KG1 (cell line): Measurements from ENCODE around the gene CARHSP1.
A peak's percentile ranks its signal among the peaks of the same experiment; 100 is the strongest.
"Not testable (repeated sequence)": the region's sequence is repeated elsewhere in the genome, so short reads cannot be mapped to it uniquely, and the experiment has no call there.

Source experiments
- DNase-seq: peaks from one replicate; lab custom pipeline; 2025; lab: John Stamatoyannopoulos, UW

Gene CARHSP1

GRCh38 chr16:8868416-8869211 lies at the start of gene CARHSP1:
Gene CARHSP1, minus strand, starts transcription at chr16:8869006. Its CDS starts 9,678 bp downstream, at chr16:8859328.
- peak; percentile 88 for DNase-seq

GRCh38 chr16:8917336-8917735 lies 48.5 kb upstream of the CARHSP1 start:
- DNase-seq: not testable (repeated sequence)

- DNase-seq: no peak
Observed at GRCh38 chr16:8916541-8917225, 47.9 kb upstream of the CARHSP1 start.

DNA sequence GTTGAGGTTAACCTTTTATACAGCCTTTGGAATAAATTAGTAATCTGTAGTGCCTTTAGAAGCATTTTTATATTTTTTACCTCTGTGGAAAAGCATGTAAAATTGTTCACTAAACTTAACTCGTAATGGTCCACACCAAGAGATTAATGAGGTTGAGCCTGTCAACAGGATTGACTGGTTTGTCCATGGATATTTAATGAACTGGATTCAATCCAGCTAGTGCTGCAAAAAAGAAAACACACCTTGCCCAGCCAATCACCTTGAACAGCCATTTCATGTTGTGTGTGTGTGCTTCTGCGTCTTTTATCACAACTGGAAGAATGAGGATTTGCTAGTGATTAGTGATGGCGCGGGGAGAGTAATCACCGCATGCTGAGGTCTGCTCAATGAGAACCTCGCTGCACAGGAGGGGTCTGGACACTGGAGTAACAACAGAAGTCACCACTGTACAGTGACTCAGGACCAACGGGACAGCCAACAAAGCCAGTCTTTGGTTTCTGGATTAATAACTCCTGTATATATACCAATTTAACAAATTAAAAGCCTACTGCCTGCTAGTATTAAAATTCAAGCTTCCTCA lies 47.0 kb upstream of the CARHSP1 start:
- DNase-seq: no peak

- no peak for DNase-seq
Observed at GRCh38 chr16:8914098-8914497, 45.3 kb upstream of the CARHSP1 start.

- no peak for DNase-seq
Observed at GRCh38 chr16:8912793-8913192, 44.0 kb upstream of the CARHSP1 start.

- DNase-seq: no peak
Observed at GRCh38 chr16:8910811-8911210, 42.0 kb upstream of the CARHSP1 start.

DNA sequence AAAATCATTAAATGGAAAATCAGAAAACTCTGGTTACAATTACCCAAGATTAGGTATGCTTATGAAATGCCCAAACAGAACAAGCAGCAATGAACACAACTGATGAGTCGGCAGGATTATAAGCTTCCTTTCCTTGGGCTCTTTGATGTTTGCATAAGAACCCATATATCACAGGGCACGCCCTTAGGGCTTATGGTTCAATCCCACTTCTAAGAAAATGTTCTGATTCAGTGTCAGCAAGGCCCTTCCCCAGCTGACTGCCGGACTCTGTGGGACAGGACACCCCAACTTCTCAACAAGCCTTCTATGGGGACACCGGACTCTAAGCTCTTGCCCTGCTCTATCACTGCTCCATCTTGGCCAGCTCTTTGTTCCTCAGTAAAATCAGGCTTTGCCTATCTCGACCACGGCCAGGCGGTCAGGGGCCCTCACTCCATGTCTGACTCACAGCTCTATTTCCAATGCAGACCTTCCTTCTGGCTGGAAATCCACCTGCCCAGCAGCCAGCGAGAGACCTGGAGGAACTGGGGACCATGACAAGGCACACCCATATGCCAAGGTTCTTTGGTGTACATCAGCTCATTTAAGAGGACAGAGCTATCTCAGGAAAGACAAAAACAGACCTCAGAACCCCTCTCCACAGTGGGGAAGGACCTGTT lies 40.1 kb upstream of the CARHSP1 start:
- no peak for DNase-seq

DNA sequence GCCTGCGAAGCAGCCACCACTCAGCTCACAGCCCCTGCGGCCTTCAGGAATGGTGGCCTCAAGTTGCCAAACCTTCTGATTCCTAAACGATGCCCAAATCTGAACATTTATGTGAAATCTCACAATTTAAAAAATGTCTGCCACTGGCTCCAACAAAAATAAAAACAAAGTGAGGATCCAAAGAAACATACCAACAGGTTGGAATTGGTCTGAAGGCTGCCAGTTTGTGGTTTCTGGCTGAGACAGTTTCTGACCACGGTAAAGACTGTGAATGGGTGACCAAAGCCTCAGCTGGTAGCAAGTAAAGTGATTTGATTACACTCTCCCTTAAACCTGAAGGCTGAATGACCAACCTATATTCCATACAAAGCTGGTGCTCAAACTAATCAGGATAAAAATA lies 38.3 kb upstream of the CARHSP1 start:
- DNase-seq: no peak

- no peak for DNase-seq
Observed at GRCh38 chr16:8905795-8906591, 37.2 kb upstream of the CARHSP1 start.

GRCh38 chr16:8905168-8905762 lies 36.5 kb upstream of the CARHSP1 start:
- DNase-seq: no peak

GRCh38 chr16:8904018-8904430 lies 35.2 kb upstream of the CARHSP1 start:
- DNase-seq: no peak

DNA sequence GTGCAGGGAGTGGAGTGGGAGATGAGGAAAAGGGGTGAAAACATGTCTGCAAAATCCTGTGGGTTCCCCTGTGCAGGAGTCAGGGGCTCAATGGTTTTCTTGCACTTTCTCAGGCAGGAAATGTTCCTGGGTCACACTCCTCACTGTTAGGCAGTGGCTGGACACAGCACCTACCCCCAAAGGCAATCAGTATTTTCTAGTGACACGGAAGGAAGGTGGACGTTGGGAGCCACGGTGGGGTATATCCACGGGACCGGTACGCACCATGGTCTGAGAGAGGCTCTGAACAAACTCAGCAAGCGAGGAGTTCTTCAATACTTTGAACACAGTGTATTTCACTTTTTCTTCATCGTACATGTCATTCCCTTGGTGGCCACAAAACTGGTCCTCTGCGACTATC lies 34.2 kb upstream of the CARHSP1 start:
- no peak for DNase-seq

DNA sequence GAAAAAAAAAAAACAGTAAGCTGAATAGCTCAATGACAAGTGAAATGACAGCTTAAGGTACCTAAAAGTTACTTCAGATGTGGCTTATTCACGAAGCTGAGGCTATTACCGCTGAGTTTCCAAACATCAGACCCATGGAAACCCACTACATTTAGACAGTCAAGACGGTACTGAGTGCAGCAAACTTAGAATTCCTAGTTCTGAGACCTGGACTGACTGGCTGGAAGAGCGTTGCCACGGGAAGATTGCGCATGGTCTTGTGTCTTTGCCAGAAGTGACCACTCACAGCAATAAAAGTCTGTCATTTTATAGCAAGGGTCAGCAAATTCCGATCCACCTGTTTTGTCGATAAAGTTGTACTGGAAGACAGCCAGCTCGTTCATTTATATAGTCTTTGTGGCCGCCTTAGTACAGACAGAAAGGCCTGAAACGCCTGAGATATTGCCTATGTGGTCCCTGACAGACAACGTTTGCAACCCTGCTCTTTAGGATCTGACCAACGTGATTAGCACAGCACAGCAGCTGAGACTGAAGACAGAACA lies 32.6 kb upstream of the CARHSP1 start:
- no peak for DNase-seq

GRCh38 chr16:8900343-8900742 lies 31.5 kb upstream of the CARHSP1 start:
- DNase-seq: no peak

DNA sequence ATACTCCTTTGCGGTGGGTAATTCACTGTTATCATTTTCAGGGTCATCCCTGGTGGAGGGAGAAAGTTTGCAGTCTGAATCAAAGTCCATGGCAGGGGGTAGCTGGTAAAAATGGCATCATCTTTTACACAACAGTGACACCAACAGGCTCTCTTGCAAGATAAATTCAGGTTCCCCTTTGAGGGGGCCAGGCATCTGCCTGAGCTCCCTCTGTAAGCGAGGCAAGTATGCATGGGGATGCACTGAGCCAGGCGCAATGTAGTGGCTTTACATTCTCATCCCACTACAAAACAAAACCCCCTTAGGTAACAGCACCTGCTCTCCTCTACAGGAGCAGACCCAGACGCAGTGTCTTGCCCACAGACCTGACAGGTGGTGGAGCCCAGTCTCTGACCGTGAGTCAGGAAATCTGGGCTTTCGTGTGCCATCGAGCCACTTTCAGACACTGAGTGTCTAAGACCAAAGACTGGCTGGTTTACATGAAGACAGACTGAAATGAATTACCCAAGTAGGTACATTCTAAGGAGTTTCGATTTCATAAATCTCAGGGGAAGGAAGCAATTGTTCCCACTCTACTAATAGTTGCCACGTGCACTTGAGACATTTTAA lies 31.0 kb upstream of the CARHSP1 start:
- DNase-seq: no peak

DNA sequence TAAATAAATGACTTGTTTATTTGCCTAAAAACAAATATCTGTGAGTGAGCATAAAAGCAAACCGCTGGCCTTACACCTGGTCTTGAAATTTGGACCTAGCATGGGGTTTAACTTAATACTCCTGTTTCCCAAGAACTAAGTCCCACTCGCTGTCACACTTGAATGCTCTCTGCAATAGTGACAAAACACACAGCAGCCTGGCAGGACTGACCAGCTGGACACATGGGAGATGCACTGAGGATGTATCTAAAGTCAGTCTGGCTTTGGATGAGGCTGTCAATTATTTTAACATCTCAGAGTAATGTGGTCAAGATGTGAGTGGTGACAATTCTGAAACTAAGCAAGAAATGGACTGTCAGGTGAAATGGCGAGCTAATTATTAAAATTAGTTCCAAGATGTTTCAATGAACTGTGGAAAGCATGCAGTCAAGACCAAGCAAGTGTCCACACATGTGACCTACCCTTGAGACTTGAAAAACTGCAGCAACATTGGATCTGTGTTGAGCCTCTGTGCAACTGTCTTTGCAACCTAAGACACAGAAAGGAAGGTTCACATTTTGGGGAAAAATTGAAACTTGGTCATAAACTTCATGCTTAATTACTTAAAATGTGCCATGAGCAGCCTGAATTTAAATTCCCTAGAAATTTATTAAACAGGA lies 30.0 kb upstream of the CARHSP1 start:
- DNase-seq: no peak

- no peak for DNase-seq
Observed at GRCh38 chr16:8894736-8895334, 26.0 kb upstream of the CARHSP1 start.

DNA sequence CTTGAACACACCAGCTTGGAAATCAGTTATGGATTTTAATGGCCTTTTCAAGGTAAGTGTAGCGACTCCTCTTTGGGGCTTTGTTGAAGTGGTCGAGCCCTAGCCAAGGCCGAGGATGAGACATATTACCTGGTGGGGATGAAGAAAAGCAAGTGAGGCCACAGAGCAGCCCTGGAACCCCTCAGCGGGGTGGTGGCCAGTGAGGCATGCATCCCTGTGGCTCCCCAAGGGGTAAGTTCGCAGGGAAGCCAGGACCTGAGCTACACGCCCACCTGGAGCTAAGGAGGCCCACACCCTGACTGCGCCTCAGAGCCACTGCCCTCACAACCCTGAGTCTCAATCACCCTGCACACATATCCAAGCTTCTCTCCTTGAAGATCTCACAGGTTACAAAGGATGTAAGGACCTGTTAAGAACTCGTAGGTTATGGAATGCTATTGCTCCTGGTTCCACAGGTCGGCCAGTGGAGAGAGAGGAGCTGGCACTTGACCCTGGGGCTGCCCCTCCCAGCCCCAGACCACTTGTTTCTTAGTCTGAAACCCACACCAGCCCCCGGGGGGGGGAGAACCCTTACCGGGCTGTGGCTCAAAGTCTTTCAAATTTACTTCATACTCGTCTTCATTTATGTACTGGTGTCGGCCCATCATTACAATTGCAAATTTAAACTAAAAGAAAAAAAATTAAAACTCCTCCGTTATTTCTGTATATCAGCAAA lies 25.3 kb upstream of the CARHSP1 start:
- DNase-seq: no peak
